Measurements from ENCODE around the gene MACIR. TPM values are rescaled to one million over a fixed set of nuclear protein-coding genes. Genes with fewer than 3 reads are reported as not detected.

The MACIR gene
- total RNA-seq, 1 experiment from 2014 or later = 25.2 TPM

- CTCF ChIA-PET = interaction anchor here (0.6 to 1.2 kb wide), 3 partner anchors 35 to 687 kb away, joined by 3 to 6 read pairs (median 3); partner anchors contain the start of gene MACIR
- DNase-seq = no peak
- no peak for TF ChIP-seq CTCF (IDR thresholded peaks at IDR 0.05; ENCODE audit: unreplicated experiment)
- H3K36me3 Mint-ChIP-seq (ENCODE audit: insufficient read depth, unreplicated experiment) = no peaks in the 10 kb centered on the region
- H3K27me3 Mint-ChIP-seq (ENCODE audit: unreplicated experiment) = no peaks in the 10 kb centered on the region
- no peak overlapping the region for H3K4me3 Mint-ChIP-seq (ENCODE audit: low read depth, unreplicated experiment)
- H3K27ac Mint-ChIP-seq (ENCODE audit: unreplicated experiment) = no peak overlapping the region
- no peaks in the 10 kb centered on the region for H3K9me3 Mint-ChIP-seq (ENCODE audit: low read depth, unreplicated experiment)
- intact Hi-C loops (cut with micrococcal nuclease; ENCODE audit: unreplicated experiment) = loop anchor here (5.0 kb wide), 1 partner anchor 181 kb away; no protein-coding TSS in a partner anchor
- BruUV-seq (replicated peaks) = no TSS peak
- H3K4me1 Mint-ChIP-seq (ENCODE audit: low read depth, unreplicated experiment) = no peaks in the 10 kb centered on the region
Measured at GRCh38 chr5:103223031-103223955, 35.3 kb upstream of the MACIR start.

GRCh38 chr5:103224118-103224893 lies 34.3 kb upstream of the MACIR start:
- Mint-ChIP-seq H3K4me3 (ENCODE audit: low read depth, unreplicated experiment) (peak overlapping the region; percentile 20), H3K36me3 (ENCODE audit: insufficient read depth, unreplicated experiment) (no peaks in the 10 kb centered on the region), H3K9me3 (ENCODE audit: low read depth, unreplicated experiment) (peaks cover 2% of the 10 kb centered on the region), H3K4me1 (ENCODE audit: low read depth, unreplicated experiment) (no peaks in the 10 kb centered on the region), H3K27ac (ENCODE audit: unreplicated experiment) (no peak overlapping the region), H3K27me3 (ENCODE audit: unreplicated experiment) (no peaks in the 10 kb centered on the region)
- CTCF ChIA-PET = interaction anchor here (0.6 to 1.6 kb wide), 16 partner anchors 8 to 688 kb away, joined by 3 to 6 read pairs (median 3); partner anchors contain the start of genes MACIR and PPIP5K2
- peak; percentile 69 for DNase-seq
- TF ChIP-seq CTCF (IDR thresholded peaks at IDR 0.05; ENCODE audit: unreplicated experiment) = peak; percentile 47
- intact Hi-C loops (cut with micrococcal nuclease; ENCODE audit: unreplicated experiment) = loop anchor here (1.0 to 5.0 kb wide), 3 partner anchors 182 to 688 kb away; no protein-coding TSS in a partner anchor
- BruUV-seq (replicated peaks) = no TSS peak

- intact Hi-C loops (cut with micrococcal nuclease; ENCODE audit: unreplicated experiment) = loop anchor here (1.0 to 5.0 kb wide), 3 partner anchors 183 to 688 kb away; no protein-coding TSS in a partner anchor
- H3K4me3 Mint-ChIP-seq (ENCODE audit: low read depth, unreplicated experiment) = no peak overlapping the region
- peaks cover 2% of the 10 kb centered on the region for H3K9me3 Mint-ChIP-seq (ENCODE audit: low read depth, unreplicated experiment)
- TF ChIP-seq CTCF (IDR thresholded peaks at IDR 0.05; ENCODE audit: unreplicated experiment) = no peak
- DNase-seq = no peak
- BruUV-seq (replicated peaks) = no TSS peak
- no peaks in the 10 kb centered on the region for H3K4me1 Mint-ChIP-seq (ENCODE audit: low read depth, unreplicated experiment)
- no peaks in the 10 kb centered on the region for H3K36me3 Mint-ChIP-seq (ENCODE audit: insufficient read depth, unreplicated experiment)
- no peaks in the 10 kb centered on the region for H3K27me3 Mint-ChIP-seq (ENCODE audit: unreplicated experiment)
- H3K27ac Mint-ChIP-seq (ENCODE audit: unreplicated experiment) = no peak overlapping the region
- CTCF ChIA-PET = interaction anchor here (0.7 to 1.6 kb wide), 11 partner anchors 9 to 334 kb away, joined by 3 to 6 read pairs (median 3); partner anchors contain the start of gene PPIP5K2
Measured at GRCh38 chr5:103224894-103225246, 33.7 kb upstream of the MACIR start.

GRCh38 chr5:103228061-103228460 lies 30.5 kb upstream of the MACIR start:
- Mint-ChIP-seq H3K27ac (ENCODE audit: unreplicated experiment) (no peak overlapping the region), H3K9me3 (ENCODE audit: low read depth, unreplicated experiment) (peaks cover 2% of the 10 kb centered on the region), H3K36me3 (ENCODE audit: insufficient read depth, unreplicated experiment) (no peaks in the 10 kb centered on the region), H3K27me3 (ENCODE audit: unreplicated experiment) (no peaks in the 10 kb centered on the region), H3K4me1 (ENCODE audit: low read depth, unreplicated experiment) (no peaks in the 10 kb centered on the region), H3K4me3 (ENCODE audit: low read depth, unreplicated experiment) (no peak overlapping the region)
- no TSS peak for BruUV-seq (replicated peaks)
- TF ChIP-seq CTCF (IDR thresholded peaks at IDR 0.05; ENCODE audit: unreplicated experiment) = no peak
- intact Hi-C loops (cut with micrococcal nuclease; ENCODE audit: unreplicated experiment) = no loop called here
- CTCF ChIA-PET = no interaction called here
- no peak for DNase-seq
